ENCODE results near the gene LTBP1.

DNA sequence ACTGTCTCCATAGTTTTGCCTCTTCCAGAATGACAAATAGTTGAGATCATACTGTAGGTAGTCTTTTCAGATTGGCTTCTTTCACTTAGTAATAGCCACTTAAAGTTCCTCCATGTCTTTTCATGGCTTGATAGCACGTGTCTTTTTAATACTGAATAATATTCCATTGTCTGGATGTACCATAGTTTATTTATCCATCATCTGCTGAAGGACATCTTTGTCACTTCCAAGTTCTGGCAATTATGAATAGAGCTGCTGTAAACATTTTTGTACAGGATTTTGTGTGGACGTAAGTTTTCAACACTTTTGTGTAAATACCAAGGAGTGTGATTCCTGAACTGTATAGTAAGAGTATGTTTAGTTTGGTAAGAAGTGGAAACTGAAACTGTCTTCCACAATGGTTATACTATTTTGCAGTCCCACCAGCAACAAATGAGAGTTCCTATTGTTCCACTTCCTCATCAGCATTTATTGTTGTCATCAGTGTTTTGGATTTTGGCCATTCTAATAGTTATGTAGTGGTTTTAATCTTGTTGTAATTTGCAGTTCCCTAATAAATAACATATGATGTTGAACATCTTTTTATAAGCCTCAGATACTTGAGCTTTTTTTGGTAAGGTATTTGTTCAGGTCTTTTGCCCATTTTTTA is 18.9 kb downstream of the LTBP1 start:
- TF ChIP-seq, protein P1, sequence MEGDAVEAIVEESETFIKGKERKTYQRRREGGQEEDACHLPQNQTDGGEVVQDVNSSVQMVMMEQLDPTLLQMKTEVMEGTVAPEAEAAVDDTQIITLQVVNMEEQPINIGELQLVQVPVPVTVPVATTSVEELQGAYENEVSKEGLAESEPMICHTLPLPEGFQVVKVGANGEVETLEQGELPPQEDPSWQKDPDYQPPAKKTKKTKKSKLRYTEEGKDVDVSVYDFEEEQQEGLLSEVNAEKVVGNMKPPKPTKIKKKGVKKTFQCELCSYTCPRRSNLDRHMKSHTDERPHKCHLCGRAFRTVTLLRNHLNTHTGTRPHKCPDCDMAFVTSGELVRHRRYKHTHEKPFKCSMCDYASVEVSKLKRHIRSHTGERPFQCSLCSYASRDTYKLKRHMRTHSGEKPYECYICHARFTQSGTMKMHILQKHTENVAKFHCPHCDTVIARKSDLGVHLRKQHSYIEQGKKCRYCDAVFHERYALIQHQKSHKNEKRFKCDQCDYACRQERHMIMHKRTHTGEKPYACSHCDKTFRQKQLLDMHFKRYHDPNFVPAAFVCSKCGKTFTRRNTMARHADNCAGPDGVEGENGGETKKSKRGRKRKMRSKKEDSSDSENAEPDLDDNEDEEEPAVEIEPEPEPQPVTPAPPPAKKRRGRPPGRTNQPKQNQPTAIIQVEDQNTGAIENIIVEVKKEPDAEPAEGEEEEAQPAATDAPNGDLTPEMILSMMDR (conservative IDR thresholded peaks at IDR 0.05), result no peak
- no peak for TF ChIP-seq EZH2 (IDR thresholded peaks at IDR 0.05; ENCODE audit: low read depth)
